OCI-LY3 (cell line): ENCODE measurements around the gene GRAMD1B.

ENCODE experiments used
- H2AFZ ChIP-seq: fragments of 200-600, 300-600 bp; shearing (Covaris generic); 2 replicates; pipeline ENCODE4 v1.6.0; 2014; ENCODE audit warnings: antibody characterized with exemption, low read depth, low read length
- H3K27ac ChIP-seq: fragments of 200-600, 300-600 bp; sonication (generic); 2 replicates; pipeline ENCODE4 v1.5.1; 2014; ENCODE audit warnings: mild to moderate bottlenecking, low read length, moderate library complexity, mixed read lengths
- H3K27me3 ChIP-seq: fragments of 200-600, 300-600 bp; sonication (generic); 2 replicates; pipeline ENCODE4 v1.6.1; 2014; ENCODE audit warnings: low read depth, low read length, mixed read lengths
- H3K36me3 ChIP-seq: fragments of 200-600, 300-600 bp; sonication (generic); replicated peaks from 2 replicates; pipeline ENCODE3; 2014; ENCODE audit warnings: low read depth, low read length, mixed read lengths
- H3K4me1 ChIP-seq: fragments of 300-600, 200-600 bp; sonication (generic); 2 replicates; pipeline ENCODE4 v1.6.1; 2014; ENCODE audit warnings: low read length, mixed read lengths
- H3K4me2 ChIP-seq: fragments of 200-600, 300-600 bp; sonication (generic); 2 replicates; pipeline ENCODE4 v1.6.1; 2014; ENCODE audit warnings: low read length, mixed read lengths
- H3K4me3 ChIP-seq: fragments of 300-600, 200-600 bp; sonication (generic); 2 replicates; pipeline ENCODE4 v1.5.1; 2014; ENCODE audit warnings: antibody characterized with exemption, mild to moderate bottlenecking, low read length, moderate library complexity
- H3K79me2 ChIP-seq: fragments of 300-600, 200-600 bp; shearing (Covaris generic); 2 replicates; pipeline ENCODE4 v1.6.1; 2014; ENCODE audit warnings: mild to moderate bottlenecking, low read length, mixed read lengths
- H3K9ac ChIP-seq: fragments of 300-600, 200-600 bp; shearing (Covaris generic); 2 replicates; pipeline ENCODE4 v1.6.0; 2014; ENCODE audit warnings: mild to moderate bottlenecking, low read length, moderate library complexity
- H3K9me3 ChIP-seq: fragments of 200-600, 300-600 bp; shearing (Covaris generic); 2 replicates; pipeline ENCODE4 v1.6.1; 2014; ENCODE audit warnings: low read length, mixed read lengths; ENCODE audit not compliant: insufficient read depth
- H4K20me1 ChIP-seq: fragments of 200-600, 300-600 bp; sonication (generic); 2 replicates; pipeline ENCODE4 v1.6.1; 2016; ENCODE audit warnings: low read length, mixed read lengths; ENCODE audit not compliant: insufficient read depth
- CTCF ChIP-seq: fragments of 200-600, 300-600 bp; sonication (generic); IDR thresholded peaks from 2 replicates; pipeline ENCODE4 v1.5.1; 2014; ENCODE audit warnings: antibody characterized with exemption, low read length, low read depth
- EZH2phosphoT487 ChIP-seq: fragments of 200-600 bp; shearing (Covaris generic); IDR thresholded peaks from 2 replicates; pipeline ENCODE4 v1.6.1; 2018; ENCODE audit warnings: antibody characterized with exemption, mixed run types, low read depth

Gene GRAMD1B

GRCh38 chr11:123505546-123506299 lies 75.7 kb downstream of the GRAMD1B start:
- peak overlapping the region; percentile 17; the same call in 1 of the 2 replicates for H3K9ac ChIP-seq
- H3K36me3 ChIP-seq = no peaks in the 10 kb centered on the region
- H3K9me3 ChIP-seq = no peaks in the 10 kb centered on the region
- no peaks in the 10 kb centered on the region for H3K27me3 ChIP-seq
- peak overlapping the region; percentile 43; the same call in 1 of the 2 replicates for H2AFZ ChIP-seq
- TF ChIP-seq CTCF (no peak), EZH2phosphoT487 (no peak)
- peaks cover 3% of the 10 kb centered on the region; the same call in 1 of the 2 replicates for H4K20me1 ChIP-seq
- peak overlapping the region; percentile 76 for H3K4me2 ChIP-seq
- H3K27ac ChIP-seq = peak overlapping the region; percentile 49
- peak overlapping the region; percentile 55 for H3K4me3 ChIP-seq
- H3K4me1 ChIP-seq = peaks cover 26% of the 10 kb centered on the region
- no peaks in the 10 kb centered on the region for H3K79me2 ChIP-seq

- Histone ChIP-seq H3K9me3 (no peaks in the 10 kb centered on the region), H3K36me3 (no peaks in the 10 kb centered on the region), H4K20me1 (peaks cover 6% of the 10 kb centered on the region; the same call in 1 of the 2 replicates), H2AFZ (no peak overlapping the region), H3K27me3 (no peaks in the 10 kb centered on the region), H3K4me3 (no peak overlapping the region), H3K9ac (no peak overlapping the region), H3K79me2 (no peaks in the 10 kb centered on the region; the same call in 1 of the 2 replicates), H3K4me2 (no peak overlapping the region), H3K27ac (no peak overlapping the region), H3K4me1 (peaks cover 32% of the 10 kb centered on the region)
- TF ChIP-seq EZH2phosphoT487 (no peak), CTCF (no peak)
These were observed 77.0 kb downstream of the GRAMD1B start for GRCh38 chr11:123507043-123507442.

GRCh38 chr11:123509737-123510578 lies 79.9 kb downstream of the GRAMD1B start:
- Histone ChIP-seq H4K20me1 (peaks cover 6% of the 10 kb centered on the region; the same call in 1 of the 2 replicates), H3K36me3 (no peaks in the 10 kb centered on the region), H3K79me2 (no peaks in the 10 kb centered on the region; the same call in 1 of the 2 replicates), H2AFZ (no peak overlapping the region), H3K27me3 (no peaks in the 10 kb centered on the region), H3K9ac (no peak overlapping the region), H3K4me1 (peaks cover 23% of the 10 kb centered on the region), H3K9me3 (no peaks in the 10 kb centered on the region), H3K27ac (no peak overlapping the region), H3K4me3 (no peak overlapping the region), H3K4me2 (no peak overlapping the region)
- TF ChIP-seq CTCF = no peak
- no peak for TF ChIP-seq EZH2phosphoT487

GRCh38 chr11:123510579-123510905 lies 80.5 kb downstream of the GRAMD1B start:
- H3K9me3 ChIP-seq = no peaks in the 10 kb centered on the region
- peaks cover 6% of the 10 kb centered on the region; the same call in 1 of the 2 replicates for H4K20me1 ChIP-seq
- no peaks in the 10 kb centered on the region; the same call in 1 of the 2 replicates for H3K79me2 ChIP-seq
- no peak for TF ChIP-seq EZH2phosphoT487
- TF ChIP-seq CTCF = no peak
- no peak overlapping the region for H3K4me3 ChIP-seq
- H3K4me1 ChIP-seq = peaks cover 17% of the 10 kb centered on the region
- H3K9ac ChIP-seq = no peak overlapping the region
- no peak overlapping the region for H3K27ac ChIP-seq
- H3K36me3 ChIP-seq = no peaks in the 10 kb centered on the region
- H3K4me2 ChIP-seq = no peak overlapping the region
- no peaks in the 10 kb centered on the region for H3K27me3 ChIP-seq
- H2AFZ ChIP-seq = no peak overlapping the region
